KOPT-K1 (cell line): ENCODE results near the gene TBC1D9B.

ENCODE experiments used
- H3K27ac ChIP-seq: fragments of 200-600 bp; sonication (generic); 2 replicates; pipeline ENCODE4 v1.5.1; 2016; ENCODE audit warnings: antibody characterized with exemption, mild to moderate bottlenecking, low read depth, low read length; ENCODE audit not compliant: poor library complexity, severe bottlenecking
- H3K36me3 ChIP-seq: fragments of 200-600 bp; sonication (generic); 2 replicates; pipeline ENCODE4 v1.5.1; 2017; ENCODE audit warnings: antibody characterized with exemption, mild to moderate bottlenecking, low read length, moderate library complexity; ENCODE audit not compliant: insufficient read depth
- H3K9me3 ChIP-seq: fragments of 200-600 bp; sonication (generic); 2 replicates; pipeline ENCODE4 v1.5.1; 2017; ENCODE audit warnings: antibody characterized with exemption, low read length, mild to moderate bottlenecking; ENCODE audit not compliant: insufficient read depth, poor library complexity, severe bottlenecking

TBC1D9B gene

DNA sequence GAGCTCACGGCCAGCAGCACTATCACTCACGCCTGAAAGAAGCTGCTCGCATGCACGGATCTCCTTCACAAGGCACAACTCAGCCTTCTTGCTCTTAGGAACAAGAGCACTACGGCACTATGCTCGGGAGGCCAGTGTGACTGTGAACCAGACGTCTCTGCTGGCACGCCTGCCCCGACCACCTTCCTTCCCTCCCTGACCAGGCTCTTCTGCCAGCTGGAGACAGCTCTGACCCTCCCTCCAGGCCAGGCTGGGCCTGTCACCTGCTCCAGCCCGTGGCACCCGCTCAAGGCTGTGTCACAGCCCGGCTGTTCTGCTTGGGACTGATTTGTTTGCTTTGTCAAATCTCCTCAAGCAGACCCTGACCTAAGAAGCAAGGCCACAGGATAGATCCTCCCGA lies 7.0 kb downstream of the TBC1D9B start:
- peaks cover 74% of the 10 kb centered on the region for H3K36me3 ChIP-seq

DNA sequence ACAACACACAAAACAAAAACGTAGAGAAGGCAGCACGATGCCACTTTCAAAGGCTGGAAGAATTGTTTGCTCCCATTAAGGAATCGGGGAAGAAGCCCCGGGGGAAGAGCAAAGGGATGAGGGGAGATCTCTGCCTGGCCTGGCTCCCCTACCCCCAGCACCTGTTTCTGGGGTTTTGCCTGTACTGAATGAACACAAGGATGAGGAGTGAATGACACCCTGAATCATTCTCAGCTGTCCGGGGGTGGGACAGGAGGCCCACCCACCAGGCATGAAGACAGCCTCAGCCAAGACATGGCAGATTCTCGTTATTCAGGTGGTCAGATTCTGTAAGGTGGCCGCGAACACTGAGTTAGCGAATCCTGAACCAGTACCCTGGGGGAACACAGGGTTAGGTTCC lies 7.5 kb downstream of the TBC1D9B start:
- Histone ChIP-seq H3K9me3 (no peaks in the 10 kb centered on the region), H3K27ac (no peak overlapping the region), H3K36me3 (peaks cover 79% of the 10 kb centered on the region)

More for the DNA sequence above, 7.0 kb downstream of the TBC1D9B start:
- H3K27ac ChIP-seq, result no peak overlapping the region
- H3K9me3 ChIP-seq, result no peaks in the 10 kb centered on the region

DNA sequence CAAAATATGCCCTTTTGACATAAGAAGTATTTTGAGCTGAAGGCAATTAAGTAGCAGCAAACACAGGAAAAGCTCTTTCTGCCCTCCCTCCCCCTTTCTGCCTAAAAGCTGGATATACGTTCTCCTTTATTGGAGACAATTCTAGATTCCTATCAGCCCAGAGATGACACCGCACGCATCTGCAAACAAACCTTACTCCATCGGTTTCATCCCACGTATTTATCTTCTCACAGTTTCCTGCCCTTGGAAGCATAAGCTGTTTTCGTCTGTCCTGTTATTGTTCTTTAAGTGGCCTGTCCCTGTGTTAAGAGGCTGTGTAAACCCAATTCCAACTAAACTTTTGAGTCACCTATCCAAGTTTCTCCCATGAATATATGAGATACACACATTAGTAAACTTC lies 11.8 kb downstream of the TBC1D9B start:
- Histone ChIP-seq H3K27ac (no peak overlapping the region), H3K9me3 (no peaks in the 10 kb centered on the region), H3K36me3 (peaks cover 87% of the 10 kb centered on the region)

DNA sequence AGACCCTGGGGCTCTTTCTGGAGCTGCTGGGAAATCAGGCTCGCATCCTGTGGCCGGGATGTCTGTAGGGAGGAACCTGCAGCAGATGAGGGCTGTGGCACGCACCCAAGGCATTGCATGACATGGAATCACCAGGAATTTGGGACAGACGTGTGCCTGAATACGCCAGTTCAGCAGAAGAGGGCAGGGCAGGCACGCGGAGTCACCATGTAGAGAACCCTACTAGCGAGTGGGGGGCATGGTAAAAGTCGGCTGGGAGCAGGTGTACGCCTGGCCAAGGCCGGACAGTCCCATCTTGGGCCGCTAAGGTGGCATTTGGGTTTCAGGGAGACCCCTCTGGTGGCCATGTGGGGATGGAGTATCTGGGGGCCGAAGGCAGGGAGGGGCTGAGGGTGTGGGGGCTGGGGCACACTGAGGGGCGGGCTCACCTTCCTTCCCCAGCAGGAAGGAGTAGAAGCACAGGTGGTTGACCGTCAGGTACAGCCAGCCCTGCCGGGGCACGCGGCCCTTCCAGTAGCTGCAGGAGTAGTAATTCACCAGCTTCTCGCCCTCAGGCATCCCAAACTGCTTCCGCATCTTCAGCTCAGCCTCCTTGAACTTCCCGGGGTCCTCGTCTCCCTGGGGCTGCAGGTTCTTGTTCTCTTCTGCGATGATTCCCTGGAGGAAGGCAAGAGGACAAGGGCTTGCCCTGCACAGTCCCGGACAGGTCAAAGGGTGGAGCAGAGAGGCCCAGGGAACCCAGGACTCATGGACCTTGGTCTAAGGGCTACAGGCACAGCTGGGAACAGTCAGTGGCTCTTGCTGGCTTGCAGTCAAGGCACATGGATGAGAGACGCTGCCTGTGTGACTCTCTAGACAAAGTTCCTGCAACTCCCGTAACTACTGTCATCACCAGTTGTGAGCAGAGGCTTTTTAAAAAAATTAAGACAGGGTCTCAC lies 13.5 kb downstream of the TBC1D9B start:
- Histone ChIP-seq H3K27ac (no peak overlapping the region), H3K36me3 (peaks cover 92% of the 10 kb centered on the region), H3K9me3 (no peaks in the 10 kb centered on the region)

DNA sequence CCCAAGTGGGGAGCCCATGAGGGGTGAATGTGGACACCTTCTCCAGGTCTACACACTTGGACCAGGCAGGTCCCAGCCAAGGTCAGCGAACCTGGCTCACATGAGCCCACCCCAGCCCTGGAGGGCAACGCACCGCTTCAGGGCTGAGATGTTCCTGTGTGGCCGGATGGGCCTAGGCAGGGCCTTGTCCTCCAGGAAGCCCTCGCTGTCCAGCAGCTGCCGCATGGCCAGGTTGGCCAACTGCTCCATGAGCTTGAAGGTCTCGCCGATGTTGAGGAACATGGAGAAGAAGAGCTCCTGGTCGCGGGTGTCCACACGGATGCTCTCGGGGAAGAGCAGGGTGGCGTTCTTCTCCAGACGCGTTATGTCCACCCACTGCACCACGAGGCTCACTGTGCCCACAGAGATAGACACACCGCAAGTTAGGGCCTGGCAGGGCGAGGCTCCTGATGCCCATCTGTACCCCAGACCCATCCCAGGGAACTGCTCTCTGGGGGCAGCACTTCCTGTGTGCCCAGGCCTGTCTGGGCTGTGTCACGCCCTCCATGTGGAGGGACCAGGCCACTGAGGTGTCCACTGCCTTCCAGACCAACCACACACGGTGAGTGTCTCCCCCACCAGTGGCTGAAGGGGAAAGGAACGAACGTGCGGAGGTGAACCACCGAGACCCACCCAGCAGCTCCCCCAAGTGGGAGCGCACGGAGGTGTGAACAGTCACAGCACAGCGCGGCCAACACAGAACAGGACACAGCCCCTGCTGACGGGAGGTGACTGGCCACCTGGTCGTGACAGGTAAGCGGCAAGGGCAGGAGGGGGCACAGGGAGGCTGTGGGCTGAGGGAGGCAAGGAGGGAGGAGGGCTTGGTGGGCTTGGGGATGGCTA lies 14.4 kb downstream of the TBC1D9B start:
- Histone ChIP-seq H3K9me3 (no peaks in the 10 kb centered on the region), H3K36me3 (peaks cover 89% of the 10 kb centered on the region), H3K27ac (no peak overlapping the region)

DNA sequence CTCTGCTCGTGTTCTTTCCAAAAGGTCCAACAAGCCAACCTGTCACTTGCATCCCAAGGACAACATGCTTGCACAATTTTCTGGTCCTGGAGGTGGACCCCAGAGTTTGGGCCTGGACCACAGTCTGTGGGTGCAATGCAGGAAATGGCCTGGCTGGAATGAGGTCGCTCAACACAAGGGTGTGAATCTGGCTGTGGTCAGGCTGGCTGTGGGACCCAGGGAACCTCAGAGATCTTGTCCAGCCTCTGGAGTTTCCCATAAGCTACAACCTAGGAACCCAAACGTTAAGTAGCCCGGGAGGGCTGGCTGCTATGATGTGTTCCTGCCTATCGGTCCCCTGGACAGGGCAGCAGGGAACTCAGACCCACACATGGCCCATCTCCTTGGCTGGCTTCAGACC lies 15.4 kb downstream of the TBC1D9B start:
- Histone ChIP-seq H3K27ac (no peak overlapping the region), H3K36me3 (peaks cover 90% of the 10 kb centered on the region), H3K9me3 (no peaks in the 10 kb centered on the region)

DNA sequence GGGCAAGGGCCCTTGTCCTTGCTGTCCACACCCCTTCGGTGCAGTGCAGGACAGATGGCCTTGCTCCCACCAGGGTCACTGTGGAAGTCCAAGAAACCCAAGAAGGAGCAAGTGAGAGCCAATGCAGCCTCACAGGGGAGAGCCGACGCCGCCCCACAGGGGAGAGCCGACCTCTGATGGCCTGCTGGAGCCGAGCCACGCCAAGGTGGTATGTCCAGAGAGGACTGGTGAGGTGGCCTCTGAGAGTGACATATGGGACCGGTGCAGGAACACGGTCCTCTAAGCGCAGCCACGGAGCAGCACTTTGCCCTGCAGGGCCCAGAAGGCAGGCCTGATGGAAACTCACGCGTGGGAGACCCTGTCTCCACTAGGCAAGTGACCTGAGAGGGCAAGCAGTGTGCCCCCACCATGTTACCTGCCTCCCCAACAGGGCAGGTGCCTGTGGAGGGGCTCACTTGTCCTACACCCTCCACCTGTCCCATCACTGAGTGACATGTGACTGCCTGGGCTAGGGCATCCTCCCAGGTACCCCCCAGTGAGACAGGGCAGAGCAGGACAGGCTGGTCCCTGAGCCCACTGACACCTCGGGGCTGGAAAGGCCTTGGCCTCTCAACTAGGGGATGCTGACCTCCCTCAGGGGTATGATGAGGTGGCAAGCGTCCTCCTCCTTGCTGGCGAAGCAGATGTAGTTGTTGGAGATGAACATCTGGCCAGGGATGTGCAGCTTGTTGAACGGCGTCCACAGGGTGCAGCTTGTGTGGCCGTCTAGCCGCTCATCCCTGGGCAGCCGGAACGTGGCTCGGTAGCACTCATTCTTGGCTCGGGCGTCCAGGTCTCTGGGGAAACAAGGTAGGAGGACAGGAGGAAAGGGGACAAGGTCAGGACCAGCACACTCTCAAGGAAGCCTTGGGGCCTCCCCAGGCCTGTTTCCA lies 16.7 kb downstream of the TBC1D9B start:
- H3K36me3 ChIP-seq, result peaks cover 97% of the 10 kb centered on the region
- H3K9me3 ChIP-seq, result no peaks in the 10 kb centered on the region
- H3K27ac ChIP-seq, result no peak overlapping the region

DNA sequence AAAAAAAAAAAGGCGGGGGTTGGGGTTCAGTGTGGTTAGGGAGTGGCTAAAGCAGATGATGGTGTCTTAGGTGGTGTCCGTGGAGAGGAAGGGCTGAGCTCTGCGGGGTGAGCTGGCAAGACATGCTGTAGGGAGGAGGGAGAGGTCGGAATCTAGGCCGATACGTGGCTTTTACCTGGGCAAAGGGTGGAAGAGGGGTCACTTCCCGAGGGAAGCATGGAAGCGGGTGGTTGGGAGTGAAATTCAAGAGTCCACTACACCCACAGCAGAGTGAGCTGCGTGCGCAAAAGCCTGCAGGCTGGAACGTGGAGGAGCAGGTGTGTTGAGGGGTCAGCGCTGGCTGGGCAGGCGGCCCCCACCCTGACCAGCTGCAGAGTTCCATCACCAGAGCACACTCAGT lies 17.8 kb downstream of the TBC1D9B start:
- H3K27ac ChIP-seq, result no peak overlapping the region
- peaks cover 97% of the 10 kb centered on the region for H3K36me3 ChIP-seq
- peaks cover 5% of the 10 kb centered on the region for H3K9me3 ChIP-seq

DNA sequence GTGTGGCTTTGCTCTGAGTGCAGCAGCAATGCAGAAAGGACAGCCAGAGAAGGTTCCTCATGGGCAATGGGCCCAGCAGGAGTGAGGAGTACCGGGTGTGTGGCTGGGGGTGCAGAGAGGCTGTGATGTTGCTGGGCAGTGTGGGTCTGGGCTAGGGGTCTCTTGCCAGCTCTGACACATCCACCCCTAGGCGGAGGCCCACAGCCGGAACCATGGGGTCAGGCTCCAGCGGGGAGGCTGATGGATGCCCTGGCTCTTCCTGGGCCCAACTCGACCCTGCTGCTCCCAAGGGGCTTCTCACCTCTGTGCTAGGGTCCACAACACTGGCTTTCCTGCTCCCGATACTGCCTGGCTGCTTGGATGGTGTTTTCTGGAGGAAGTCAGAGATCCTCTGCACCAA lies 19.9 kb downstream of the TBC1D9B start:
- Histone ChIP-seq H3K27ac (no peak overlapping the region), H3K36me3 (peaks cover 97% of the 10 kb centered on the region), H3K9me3 (peaks cover 26% of the 10 kb centered on the region)

DNA sequence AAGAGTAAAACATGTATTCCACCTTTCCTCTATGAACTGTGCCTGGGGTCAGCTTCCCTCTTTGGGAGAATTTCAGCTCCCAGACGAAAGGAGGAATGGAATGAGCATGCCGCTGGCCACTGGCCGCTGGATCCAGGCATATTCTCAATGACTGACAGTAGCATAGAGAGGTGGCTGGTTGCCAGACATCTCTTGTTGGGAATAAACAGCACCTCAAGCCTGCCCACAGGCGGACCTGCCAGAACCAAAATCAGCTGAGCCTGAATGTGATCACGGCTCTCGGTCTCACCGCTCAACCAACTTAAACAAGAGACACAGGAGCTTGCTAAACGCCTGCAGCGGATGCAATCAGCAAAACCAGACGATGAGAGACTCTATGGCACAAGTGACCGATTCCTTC lies 20.6 kb downstream of the TBC1D9B start:
- Histone ChIP-seq H3K36me3 (peaks cover 97% of the 10 kb centered on the region), H3K9me3 (peaks cover 33% of the 10 kb centered on the region), H3K27ac (no peak overlapping the region)

DNA sequence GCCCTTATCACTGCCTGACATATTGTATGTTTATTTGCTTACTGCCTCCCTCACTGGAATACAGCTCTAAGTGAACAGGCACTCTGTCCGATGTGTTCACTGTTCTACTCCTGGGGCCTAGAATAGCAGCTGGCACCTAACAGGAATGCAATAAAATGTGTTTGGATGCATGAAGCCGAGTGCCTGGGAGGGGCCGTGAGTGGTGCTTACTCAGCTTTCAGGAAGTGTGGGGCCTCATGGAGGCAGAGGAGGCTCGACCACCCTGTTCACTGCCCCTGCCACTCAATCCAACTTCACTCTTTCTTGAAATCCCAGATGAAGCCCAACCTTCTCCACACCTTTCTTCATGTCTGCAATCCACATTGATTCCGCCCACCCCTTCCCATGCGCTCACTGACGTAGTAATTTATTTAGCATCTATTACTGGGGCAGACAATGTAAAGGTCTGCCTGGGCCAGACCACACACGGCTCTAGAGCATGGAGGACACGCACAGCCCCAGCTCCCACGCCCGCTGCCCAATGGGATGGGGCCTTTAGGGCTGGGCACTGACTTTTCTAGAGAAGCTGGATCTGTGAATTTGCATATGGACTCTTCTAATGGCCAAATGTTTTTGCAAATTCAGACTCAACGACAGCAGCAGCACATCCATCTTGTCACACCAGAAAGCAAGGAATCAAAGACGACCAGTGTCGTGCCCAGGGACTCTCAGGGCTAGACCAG lies 21.3 kb downstream of the TBC1D9B start:
- Histone ChIP-seq H3K36me3 (peaks cover 92% of the 10 kb centered on the region), H3K9me3 (peaks cover 36% of the 10 kb centered on the region)

DNA sequence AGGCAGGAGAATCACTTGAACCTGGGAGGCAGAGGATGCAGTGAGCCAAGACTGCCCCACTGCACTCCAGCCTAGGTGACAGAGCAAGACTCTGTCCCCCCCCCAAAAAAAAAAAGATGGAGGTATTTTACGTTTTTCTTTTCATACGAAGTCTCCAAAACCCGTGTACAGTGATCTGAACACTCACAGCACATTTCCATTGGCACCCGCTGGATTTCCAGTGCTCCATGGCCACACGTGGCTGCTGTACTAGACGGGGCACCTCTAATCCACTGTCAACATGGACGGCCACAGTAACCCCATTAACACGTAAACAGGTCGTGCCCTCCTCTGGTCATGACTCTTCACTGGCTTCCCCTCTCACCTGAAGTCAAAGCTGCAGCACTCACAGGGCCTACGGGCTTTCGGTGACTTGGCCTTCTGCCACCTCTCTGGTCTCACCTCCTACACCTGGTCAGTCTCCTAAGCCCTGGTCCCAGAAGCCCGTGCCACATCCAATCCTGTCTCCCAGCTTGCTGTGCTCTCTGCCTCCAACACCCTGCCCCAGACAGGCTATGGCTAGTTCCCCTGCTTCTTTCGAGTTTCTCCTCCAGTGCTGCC lies 22.1 kb downstream of the TBC1D9B start:
- Histone ChIP-seq H3K9me3 (peaks cover 36% of the 10 kb centered on the region), H3K27ac (no peak overlapping the region), H3K36me3 (peaks cover 84% of the 10 kb centered on the region)

More for the DNA sequence above, 21.3 kb downstream of the TBC1D9B start:
- H3K27ac ChIP-seq, result no peak overlapping the region

DNA sequence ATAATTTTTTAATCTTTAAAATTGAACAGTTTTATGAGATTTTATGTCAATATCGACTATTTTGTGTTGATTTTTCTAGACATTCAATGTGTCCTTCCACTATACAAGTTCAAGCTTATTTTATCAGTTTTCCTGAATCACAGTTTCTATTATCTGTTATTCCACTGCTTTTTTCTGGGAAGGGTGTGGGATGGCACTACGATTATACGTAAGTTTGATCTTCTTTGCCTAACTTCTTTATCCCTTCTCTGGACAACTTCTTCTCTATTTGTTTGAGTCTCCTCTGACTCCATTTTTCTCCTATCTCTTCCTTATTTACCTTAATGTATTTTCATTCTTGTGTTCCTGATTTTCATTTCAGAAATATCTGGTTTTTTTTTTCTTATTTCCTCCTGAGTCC lies 24.5 kb downstream of the TBC1D9B start:
- Histone ChIP-seq H3K36me3 (peaks cover 74% of the 10 kb centered on the region), H3K9me3 (peaks cover 36% of the 10 kb centered on the region)

DNA sequence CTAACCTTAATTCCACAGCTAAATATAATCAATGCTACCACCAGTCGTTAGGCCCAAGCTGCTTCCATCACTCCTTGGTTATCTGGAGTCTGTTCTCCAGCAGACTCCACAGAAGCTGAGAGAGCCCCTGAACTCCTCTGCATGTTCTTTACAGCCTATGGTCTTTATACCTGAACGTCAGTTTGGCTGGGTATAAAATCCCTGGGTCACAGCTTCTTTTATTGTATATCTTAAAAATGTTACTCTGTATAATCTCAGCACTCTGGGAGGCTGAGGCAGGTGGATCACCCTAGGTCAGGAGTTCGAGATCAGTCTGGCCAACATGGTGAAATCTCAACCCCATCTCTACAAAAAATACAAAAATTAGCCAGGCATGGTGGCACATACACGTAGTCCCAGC lies 25.4 kb downstream of the TBC1D9B start:
- peaks cover 72% of the 10 kb centered on the region for H3K36me3 ChIP-seq

More for the DNA sequence above, 24.5 kb downstream of the TBC1D9B start:
- no peak overlapping the region for H3K27ac ChIP-seq

More for the DNA sequence above, 25.4 kb downstream of the TBC1D9B start:
- peaks cover 36% of the 10 kb centered on the region for H3K9me3 ChIP-seq
- no peak overlapping the region for H3K27ac ChIP-seq
